GM12892 (cell line): ENCODE measurements around the gene ANKRD17.

Source experiments
- POLR2A ChIP-seq: IDR thresholded peaks from 2 replicates; pipeline ENCODE4 v1.6.1; 2011; ENCODE audit warnings: low read depth, low read length, control low read depth
- POLR2AphosphoS5 ChIP-seq: IDR thresholded peaks from 2 replicates; pipeline ENCODE4 v1.6.1; 2011; ENCODE audit warnings: low read depth, low read length, control low read depth

- TF ChIP-seq POLR2A: no peak
- TF ChIP-seq POLR2AphosphoS5: no peak
These were observed 160.6 kb downstream of the ANKRD17 start for GRCh38 chr4:73098016-73098415.
